Head of caudate nucleus (tissue), 42 donors: ENCODE data around the gene FHDC1.
"Not testable (repeated sequence)": the region's sequence is repeated elsewhere in the genome, so short reads cannot be mapped to it uniquely, and the experiment has no call there.

Experiments
- DNase-seq, 42 donors: peaks; one replicate each; pipeline versions ENCODE4 v3.0.0 to v3.0.0-alpha.2; 2020 to 2021; ENCODE audit warnings: mixed read lengths in 7 of 42
- intact Hi-C: fragments of 100-400 bp; cut with DNase I; formaldehyde crosslinking; loops from one replicate; pipeline ENCODE4 v1.15.0; 2022

Gene FHDC1, protein sequence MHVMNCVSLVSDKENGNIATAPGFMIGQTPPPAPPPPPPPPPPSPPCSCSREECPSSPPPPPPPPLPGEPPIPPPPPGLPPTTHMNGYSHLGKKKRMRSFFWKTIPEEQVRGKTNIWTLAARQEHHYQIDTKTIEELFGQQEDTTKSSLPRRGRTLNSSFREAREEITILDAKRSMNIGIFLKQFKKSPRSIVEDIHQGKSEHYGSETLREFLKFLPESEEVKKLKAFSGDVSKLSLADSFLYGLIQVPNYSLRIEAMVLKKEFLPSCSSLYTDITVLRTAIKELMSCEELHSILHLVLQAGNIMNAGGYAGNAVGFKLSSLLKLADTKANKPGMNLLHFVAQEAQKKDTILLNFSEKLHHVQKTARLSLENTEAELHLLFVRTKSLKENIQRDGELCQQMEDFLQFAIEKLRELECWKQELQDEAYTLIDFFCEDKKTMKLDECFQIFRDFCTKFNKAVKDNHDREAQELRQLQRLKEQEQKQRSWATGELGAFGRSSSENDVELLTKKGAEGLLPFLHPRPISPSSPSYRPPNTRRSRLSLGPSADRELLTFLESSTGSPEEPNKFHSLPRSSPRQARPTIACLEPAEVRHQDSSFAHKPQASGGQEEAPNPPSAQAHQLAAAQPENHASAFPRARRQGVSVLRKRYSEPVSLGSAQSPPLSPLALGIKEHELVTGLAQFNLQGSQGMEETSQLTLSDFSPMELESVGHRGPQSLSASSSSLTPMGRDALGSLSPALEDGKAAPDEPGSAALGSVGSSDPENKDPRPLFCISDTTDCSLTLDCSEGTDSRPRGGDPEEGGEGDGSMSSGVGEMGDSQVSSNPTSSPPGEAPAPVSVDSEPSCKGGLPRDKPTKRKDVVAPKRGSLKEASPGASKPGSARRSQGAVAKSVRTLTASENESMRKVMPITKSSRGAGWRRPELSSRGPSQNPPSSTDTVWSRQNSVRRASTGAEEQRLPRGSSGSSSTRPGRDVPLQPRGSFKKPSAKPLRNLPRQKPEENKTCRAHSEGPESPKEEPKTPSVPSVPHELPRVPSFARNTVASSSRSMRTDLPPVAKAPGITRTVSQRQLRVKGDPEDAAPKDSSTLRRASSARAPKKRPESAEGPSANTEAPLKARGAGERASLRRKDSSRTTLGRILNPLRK

GRCh38 chr4:152935631-152936445, at the start of gene FHDC1:
Gene FHDC1, plus strand, starts transcription at chr4:152936323. Its CDS starts 6,735 bp downstream, at chr4:152943058.
- DNase-seq: peak in 31 of 42 donors; percentile 14 to 68 (median 50)

GRCh38 chr4:152887981-152888380, 48.1 kb upstream of the FHDC1 start:
- intact Hi-C loops: no loop called here
- no peak for DNase-seq

More at GRCh38 chr4:152935631-152936445, at the start of gene FHDC1:
- intact Hi-C loops: no loop called here

DNA sequence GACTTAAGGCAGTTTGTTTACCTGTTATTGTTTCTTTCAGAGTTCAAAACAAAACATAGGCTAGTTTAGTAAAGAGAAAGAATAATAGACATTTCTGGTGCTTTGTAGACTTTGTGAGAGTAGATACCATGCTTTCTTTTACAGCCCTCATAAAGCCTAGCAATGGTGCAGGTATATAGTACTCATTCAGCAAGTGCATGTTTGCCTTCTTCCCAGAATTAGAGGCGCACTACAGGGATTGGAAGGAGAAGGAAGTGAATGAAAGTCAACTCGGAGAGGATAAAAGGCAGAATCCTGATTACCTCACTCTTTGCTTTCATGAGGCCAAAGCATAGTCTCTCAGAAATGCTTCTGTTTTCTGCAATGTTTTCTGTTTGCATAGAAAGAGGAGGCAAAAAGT, 43.1 kb upstream of the FHDC1 start:
- DNase-seq: no peak
- intact Hi-C loops: no loop called here

DNA sequence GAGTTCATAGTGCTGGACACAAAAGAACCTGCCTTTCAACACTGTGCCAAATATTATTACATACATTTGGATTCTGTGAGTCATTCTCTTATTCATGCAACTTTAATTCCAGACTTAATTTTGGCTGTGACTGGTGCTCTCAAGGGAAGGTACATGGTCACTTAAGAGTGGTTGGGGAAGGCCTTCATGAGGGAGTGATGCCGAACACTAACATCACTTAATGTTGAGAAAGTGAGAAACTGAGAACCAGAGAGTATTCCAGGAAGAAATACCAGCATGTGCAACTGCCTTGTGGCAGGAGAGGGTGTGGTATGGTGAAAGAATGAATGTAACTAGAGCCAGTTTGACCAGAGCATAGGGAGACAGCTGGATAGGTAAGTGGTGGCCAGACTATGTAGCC, 41.5 kb upstream of the FHDC1 start:
- intact Hi-C loops: no loop called here
- DNase-seq: no peak

DNA sequence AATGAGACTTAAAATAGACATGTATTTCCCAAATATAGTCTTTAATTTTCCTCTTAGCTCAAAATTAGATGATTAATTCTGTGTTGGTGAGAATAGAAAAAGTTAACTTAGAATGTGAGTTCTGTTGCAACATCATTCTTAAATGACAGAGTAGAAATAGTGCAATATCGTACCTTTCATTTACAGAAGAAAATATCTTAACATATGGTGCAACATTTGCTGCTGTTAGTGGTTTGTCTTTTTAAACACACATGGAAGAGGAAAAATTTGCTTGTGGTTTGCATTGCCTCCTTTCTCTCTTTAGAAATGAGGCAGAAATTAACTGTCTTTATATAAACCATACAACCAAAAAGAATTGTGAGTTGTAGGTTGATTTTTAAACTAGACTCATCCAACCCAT, 39.3 kb upstream of the FHDC1 start:
- no peak for DNase-seq
- intact Hi-C loops: no loop called here

DNA sequence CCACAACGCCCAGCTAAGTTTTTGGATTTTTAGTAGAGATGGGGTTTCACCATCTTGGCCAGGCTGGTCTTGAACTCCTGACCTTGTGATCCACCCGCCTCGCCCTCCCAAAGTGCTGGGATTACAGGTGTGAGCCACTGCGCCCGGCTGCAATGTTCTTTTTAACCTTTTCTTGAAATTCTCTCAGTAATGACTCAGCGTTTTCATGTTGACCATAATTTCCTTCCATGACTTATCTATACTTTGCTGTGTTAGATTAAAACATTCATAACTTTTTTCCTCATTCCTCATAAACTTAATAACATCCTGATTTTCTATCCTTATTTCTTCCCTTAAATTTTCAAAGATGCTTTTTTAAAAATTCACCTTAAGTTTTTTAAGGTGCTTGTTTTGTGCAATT, 38.0 kb upstream of the FHDC1 start:
- DNase-seq, intact Hi-C loops: not testable (repeated sequence)

- intact Hi-C loops: no loop called here
- no peak for DNase-seq
These were observed 37.5 kb upstream of the FHDC1 start for GRCh38 chr4:152898606-152899005.

DNA sequence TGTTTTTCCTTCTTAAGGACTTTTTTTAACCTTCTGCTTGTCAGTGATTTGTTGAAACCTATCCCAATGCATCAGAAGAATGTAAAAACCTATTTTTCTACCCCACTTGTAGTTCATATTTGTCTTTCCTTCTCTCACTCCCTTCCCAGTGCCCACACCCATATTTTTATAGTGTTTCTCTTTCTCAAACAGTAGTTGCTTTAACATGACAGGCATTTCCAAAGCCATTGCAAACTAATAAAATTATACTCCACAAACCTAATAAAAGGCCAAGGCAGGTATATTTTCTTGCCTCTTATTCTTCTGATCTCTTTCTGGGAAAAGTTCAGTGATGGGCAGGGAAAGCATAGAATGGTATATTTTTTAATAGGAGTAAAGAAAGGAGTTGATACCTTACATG, 35.7 kb upstream of the FHDC1 start:
- no peak for DNase-seq

DNA sequence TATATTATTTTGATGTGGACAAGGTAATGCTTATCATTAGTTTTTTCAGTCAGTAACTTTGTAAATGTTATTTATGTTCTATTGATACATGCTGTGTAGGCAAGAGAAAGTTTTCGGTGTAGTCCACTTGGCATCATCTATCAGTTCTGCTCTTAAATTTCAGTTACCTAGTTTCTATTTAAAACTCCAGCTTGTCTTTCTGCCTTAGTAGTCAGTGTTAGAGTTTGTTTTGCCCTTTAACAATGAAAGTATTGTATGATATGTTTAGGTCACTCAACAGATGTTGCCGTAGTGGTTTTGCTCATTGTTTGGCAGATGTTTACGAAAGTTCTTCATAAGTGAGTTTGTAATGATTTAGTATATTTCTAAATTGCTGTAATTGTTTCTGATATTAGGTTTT, 34.9 kb upstream of the FHDC1 start:
- intact Hi-C loops: no loop called here
- DNase-seq: peak in 1 of 42 donors; percentile 13

More for the DNA sequence above, 35.7 kb upstream of the FHDC1 start:
- intact Hi-C loops: no loop called here

GRCh38 chr4:152903658-152904057, 32.5 kb upstream of the FHDC1 start:
- no peak for DNase-seq
- intact Hi-C loops: no loop called here

- intact Hi-C loops: no loop called here
- no peak for DNase-seq
These were observed 26.2 kb upstream of the FHDC1 start for GRCh38 chr4:152909901-152910300.

DNA sequence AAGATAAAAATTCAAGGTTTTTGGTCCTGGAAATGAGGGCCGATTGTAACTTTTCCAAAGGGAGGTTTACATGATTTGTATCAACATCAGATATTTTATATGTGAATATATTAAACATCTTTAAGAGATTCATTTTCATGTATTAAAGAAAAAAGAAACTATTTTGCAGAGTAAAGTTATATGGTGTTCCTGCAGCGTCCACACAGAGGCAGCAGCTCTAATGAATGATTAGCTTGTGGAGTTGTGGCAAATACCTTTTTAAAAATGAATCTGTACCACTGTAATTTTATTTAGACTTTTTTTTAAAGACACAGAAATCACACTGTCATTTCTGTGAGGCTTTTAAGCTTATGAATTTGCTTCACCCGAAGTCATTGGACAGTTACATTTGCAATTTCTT, 25.6 kb upstream of the FHDC1 start:
- intact Hi-C loops: no loop called here
- DNase-seq: no peak

- intact Hi-C loops: no loop called here
- DNase-seq: no peak
These were observed 18.4 kb upstream of the FHDC1 start for GRCh38 chr4:152917543-152918395.

- no peak for DNase-seq
- intact Hi-C loops: no loop called here
These were observed 16.3 kb upstream of the FHDC1 start for GRCh38 chr4:152919826-152920225.

DNA sequence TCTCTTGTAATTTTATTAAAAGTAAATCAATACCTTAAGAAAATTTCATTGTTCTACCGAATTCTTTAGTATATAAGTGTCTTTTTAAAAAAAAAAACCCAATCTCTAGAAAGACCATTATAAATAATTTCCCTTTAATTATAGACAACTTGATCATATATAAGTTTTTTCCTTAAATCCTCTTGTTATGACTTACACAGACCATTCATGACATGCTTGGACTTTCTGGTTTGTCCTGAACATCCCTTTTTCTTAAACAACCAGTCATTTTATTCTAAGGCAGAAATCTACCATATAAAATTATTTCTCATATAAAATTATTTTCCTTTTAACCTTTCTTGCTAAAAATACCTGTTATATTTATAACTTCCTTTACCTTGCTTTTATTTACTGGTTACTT, 15.4 kb upstream of the FHDC1 start:
- intact Hi-C loops: no loop called here

DNA sequence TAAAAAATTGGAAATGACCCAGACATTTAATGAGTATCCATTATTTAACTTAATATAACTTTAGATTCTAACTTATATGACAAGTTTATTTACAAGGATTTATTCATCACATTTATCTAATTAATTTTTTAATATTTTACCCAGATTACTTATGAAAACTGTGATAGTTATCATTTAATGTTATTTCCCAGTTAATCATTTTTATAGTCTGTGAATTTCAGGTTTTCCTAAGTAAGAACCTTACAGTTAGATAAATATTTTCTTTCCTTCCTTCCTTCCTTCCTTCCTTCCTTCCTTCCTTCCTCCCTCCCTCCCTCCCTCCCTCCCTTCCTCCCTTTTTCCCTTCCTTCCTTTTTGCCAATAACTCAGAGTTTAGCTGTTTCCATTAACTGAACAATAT, 14.8 kb upstream of the FHDC1 start:
- intact Hi-C loops: no loop called here
- DNase-seq: no peak

More for the DNA sequence above, 15.4 kb upstream of the FHDC1 start:
- no peak for DNase-seq

- DNase-seq: no peak
- intact Hi-C loops: no loop called here
These were observed 10.3 kb upstream of the FHDC1 start for GRCh38 chr4:152925851-152926250.

GRCh38 chr4:152926959-152927358, 9.2 kb upstream of the FHDC1 start:
- no peak for DNase-seq
- intact Hi-C loops: no loop called here
